GM21360 (cell line): ENCODE data around the gene CEPT1.
A peak's percentile ranks its signal among the peaks of the same experiment; 100 is the strongest.
"Not testable (repeated sequence)": the region's sequence is repeated elsewhere in the genome, so short reads cannot be mapped to it uniquely, and the experiment has no call there.

Experiments
- ATAC-seq: cut with Tn5 transposase; IDR thresholded peaks from one replicate; pipeline ENCODE4 v1.9.1; 2021; ENCODE audit warnings: mild to moderate bottlenecking, moderate library complexity; ENCODE audit not compliant: unreplicated experiment

The CEPT1 gene

DNA sequence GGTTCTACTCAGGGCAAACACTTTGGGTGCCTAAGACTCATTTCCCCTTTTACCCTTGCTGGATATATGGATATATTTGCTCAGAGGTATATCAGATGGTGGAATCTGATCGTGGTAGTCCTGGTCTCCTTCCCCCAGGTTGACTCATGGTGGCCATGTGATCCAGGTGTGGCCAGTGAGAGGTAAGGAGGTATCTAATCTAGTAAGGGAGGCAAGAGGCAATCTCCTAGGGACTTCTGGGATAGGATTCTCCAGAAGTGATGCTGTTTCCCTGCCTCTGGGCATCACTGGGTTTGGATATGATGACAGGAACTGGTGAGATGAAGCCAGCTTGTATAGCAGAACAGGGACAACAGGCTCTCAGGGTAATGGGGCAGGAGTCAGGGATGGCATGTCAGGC, 68.9 kb downstream of the CEPT1 start:
- no peak for ATAC-seq

DNA sequence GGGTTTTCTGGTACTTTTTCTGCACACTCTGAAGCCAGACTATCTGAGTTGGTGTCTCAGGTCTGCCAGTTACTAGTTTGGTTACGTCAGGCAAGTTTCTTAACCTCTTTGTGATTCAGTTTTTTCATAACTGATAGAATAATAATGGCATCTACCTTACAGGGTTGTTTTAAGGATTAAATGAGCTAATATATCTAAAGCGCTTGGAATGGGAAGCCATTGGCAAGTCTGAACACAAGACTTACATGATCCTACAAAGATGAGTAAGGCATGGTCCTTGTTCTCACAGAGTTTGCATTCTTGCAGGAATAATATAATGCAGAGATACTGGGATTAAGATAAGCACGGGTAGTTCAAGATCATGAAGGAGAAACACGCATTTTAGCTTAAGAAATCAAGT, 69.6 kb downstream of the CEPT1 start:
- no peak for ATAC-seq

DNA sequence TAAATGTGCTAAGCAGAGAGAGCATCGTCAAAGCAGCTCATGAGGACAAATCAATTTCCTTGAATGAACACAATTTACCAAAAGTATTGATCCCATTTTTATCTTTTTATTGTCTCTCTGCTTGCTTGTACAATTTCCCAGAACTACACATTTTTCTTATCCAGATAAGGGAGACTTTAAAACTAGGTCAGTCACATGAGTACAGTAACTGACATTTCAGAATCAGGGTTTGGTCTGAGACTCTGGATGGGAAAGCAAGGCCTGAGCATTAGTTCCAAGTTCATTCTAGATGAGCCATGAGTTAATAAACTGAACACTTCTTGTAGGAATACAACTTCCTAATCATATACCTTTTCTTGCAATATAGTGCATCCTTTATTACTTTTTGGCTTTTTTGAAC, 71.9 kb downstream of the CEPT1 start:
- ATAC-seq = no peak

DNA sequence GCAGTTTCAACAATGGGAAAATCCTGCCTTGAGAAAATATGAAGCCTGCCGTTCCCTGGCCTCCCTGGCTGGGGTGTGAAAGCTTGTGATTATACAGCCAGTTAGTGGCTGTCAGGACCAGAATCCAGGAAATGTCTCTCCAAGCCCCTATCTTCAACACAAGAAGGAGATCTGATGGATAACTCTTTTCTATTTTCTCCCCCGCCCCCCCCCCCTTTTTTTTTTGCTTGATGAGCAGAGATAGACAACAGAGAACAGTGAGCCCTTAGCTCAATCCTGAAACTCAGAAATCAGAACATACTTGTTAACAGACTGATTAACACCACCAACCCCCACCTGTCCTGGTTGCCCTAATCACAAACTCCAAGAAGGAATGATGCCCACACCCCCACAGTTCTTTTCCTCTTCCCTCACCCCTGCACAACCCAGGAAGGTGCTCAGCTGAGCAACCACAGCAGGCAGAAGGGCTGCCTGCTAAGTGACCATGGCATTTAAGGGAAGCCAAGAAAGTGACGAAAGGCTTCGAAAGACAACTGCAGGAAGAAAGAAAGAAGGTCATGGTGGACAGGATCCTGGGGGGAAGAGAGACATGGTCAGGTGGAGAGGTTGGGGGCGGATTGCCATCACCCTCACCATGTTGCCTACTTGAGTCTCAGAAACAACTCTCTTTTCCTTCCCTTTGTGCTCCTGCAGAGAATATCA, 72.8 kb downstream of the CEPT1 start:
- no peak for ATAC-seq

DNA sequence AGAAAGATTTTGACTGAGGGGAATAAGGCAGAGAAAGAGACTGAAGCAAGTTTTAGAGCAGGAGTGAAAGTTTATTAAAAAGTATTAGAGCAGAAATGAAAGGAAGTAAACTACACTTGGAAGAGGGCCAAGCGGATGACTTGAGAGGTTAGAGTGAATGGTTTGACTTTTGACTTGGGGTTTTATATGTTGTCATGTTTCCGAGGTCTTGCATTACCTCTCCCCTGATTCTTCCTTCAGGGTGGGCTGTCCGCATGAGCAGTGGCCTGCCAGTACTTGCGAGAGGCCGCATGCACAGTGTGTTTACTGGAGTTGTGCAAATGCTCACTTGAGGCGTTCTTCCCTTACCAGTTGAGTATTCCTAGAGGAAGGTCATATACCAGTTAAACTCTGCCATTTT, 73.4 kb downstream of the CEPT1 start:
- ATAC-seq = no peak

DNA sequence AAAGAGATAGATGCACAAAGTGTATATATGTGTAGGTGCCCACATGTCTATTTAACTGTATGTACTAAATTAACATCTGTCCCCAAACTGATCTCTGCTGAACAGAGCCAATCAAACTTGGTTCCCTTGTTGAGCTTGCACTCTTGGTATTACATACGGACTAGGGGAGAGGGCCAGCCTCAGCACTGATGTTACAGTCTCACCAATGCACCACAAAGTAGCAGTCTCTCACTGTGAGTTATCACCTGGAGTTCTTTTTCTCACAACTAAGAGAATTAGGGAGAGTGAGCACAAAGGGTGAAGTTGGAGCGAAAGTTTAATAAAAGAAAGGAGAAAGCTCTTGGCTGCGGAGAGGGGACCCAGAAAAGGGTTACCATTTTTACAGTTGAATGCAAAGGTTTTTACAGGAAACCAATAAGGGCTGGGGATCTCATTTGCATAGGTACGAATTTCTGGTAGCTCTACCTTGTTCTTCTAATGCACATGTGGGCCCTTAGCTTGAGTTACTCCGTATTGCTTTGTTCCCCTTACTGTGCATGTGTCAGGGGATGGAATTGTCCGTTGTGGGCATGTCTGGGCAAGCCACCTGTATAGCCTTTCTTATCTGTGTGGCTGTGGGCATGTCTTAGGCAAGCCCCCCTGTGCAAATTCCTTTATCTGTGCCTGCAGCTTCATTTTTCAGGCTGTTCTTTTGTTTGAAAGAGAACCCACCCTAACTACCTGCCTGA, 74.2 kb downstream of the CEPT1 start:
- ATAC-seq = no peak

DNA sequence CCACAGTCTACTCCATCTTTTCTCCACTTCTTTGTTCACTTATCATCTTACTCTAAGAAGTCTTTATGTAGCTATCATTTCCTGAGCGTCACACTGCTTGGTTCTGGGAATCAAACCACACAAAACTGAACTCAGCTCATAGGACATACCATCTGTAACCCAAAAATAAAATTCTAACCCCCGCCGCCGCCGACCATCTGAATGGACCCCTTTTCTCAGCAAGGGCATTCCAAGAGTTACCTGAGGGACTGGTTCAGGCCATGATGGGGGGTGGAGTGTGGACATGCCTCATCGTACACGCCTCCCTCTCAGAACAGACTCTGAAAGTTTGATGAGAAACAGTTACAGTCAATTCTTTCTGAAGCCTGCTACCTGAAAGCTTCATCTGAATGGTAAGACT, 74.9 kb downstream of the CEPT1 start:
- no peak for ATAC-seq

DNA sequence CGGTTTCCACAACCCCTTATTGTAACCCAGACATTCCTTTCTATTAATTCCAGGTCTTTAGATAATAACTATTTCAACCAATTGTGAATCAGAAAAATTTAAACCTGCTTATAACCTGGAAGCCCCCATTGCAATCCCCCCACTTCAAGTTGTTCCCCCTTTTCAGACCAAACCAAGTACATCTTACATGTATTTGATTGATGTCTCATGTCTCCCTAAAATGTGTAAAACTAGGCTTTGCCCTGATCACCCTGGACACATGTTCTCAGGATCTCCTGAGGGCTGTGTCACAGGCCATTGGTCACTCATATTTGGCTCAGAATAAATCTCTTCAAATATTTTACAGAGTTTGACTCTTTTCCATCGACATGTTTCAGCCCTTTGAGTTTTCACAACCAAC, 75.3 kb downstream of the CEPT1 start:
- ATAC-seq = not testable (repeated sequence)

DNA sequence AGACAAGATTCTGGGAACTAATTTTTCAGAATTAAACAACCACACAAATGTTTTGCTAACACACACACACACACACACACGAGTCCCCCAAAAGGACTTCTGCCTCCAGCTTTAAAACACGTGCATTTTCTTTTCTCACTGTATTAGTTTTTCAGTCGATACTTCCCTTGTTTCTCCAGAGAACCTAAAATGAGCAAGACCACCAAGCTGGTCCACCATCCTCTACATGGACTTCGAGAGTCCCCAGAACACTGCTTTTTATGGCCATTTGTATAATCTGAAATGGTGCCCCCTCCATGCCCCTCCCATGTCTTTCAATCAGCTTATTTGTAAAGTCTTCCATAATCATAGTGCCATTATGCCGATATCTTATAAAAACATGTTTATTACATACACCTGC, 76.7 kb downstream of the CEPT1 start:
- ATAC-seq = no peak

DNA sequence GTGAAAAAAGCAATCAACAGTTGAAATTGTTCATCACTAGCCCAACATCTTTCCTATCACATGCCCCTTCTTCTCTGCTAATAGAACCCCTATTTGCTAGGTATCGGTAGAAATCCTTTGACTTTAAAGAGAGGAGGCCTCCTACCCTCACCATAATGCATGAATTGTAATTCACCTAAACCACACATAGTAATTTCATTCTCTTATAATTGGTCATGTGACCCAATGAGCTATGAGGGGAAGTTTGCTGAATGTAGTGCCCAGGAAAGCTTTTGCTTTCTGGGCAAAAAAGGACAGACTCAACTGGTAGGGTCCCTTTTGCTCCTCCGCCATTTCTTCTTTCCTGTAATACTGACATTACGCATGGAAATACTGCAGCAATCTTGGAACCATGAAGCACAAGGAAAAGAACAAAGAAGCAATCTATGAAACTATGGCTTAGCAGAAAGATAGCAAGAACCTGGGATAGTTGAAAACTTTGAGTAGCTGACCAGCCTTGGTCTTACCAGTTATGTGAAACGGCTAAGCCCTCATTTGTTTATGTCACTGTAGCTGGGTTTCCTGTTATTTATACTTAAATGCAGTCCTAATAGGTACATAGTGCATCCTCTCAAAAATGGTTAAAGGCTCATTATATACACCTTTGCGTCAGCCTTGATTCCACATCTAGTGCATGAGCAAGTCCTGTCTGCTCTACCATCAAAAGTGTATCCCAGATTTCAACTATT, 77.3 kb downstream of the CEPT1 start:
- no peak for ATAC-seq

DNA sequence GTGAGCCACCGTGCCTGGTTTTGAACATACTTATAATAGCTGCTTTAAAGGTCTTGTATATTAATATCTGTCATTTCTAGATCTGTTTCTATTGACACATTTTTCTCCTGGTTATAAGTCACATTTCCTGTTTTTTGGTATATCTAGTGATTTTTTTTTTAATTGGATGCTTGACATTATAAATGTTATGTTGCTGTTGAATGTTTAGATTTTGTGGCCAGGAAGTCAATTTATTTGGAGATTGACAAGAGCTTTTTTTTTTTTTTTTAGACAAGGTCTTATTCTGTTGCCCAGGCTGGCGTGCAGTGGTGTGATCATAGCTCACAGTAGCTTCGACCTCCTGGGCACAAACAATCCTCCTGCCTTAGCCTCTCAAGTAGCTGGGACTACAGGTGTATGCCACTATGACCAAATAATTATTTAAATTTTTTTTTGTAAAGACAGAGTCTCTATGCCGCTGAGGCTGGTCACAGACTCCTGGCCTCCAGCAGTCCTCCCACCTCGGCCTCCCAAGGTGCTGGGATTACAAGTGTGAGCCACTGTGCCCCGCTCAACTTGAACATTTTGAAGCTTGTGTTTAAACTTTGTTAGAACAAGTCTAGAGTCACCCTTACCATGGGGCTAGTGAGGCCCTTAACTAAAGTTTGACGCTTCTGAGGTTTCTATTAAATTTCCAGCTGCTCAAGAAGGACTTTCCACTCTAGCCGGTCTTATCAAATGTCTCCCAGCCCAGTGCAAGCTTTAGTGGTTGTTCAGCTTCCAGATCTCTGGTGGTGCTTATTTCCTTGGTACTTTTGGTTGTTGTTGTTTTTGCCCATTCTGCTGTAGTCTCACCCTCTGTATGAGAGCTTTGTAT, 78.9 kb downstream of the CEPT1 start:
- ATAC-seq = no peak

DNA sequence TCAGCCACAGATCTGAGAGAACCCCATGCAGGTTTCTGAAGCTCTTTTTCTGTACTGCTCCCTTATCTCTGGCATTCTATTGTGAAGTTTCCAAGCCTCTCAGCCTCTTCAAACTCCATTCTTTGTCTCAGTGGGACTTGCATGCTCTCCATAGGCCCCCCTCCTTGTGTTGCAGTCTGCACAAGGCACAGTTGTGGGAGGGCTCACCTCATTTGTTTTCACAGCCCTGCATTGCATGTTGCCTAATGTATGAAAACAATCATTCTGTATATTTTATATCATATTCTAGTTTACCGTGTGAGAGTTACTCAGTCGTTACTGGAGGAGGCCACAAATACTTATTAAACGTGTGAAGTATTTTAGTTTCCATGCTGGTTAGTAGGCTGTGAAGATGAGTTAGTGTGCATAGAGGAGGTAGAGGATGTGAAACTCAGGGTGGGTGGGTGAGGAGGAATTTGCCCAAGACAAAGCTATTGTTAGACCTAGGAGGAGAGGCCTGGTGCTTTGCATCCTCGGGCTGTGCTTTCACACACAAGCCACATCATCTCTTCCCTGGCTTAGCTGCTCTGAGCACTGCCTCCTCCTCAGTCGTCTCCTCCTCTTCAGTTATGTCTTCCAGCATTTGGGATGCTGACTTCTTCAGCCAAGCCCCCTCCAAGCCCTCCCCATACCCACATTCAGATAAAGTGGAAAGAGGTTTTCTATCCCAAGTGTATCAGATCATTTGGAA, 79.7 kb downstream of the CEPT1 start:
- ATAC-seq = peak; percentile 31

DNA sequence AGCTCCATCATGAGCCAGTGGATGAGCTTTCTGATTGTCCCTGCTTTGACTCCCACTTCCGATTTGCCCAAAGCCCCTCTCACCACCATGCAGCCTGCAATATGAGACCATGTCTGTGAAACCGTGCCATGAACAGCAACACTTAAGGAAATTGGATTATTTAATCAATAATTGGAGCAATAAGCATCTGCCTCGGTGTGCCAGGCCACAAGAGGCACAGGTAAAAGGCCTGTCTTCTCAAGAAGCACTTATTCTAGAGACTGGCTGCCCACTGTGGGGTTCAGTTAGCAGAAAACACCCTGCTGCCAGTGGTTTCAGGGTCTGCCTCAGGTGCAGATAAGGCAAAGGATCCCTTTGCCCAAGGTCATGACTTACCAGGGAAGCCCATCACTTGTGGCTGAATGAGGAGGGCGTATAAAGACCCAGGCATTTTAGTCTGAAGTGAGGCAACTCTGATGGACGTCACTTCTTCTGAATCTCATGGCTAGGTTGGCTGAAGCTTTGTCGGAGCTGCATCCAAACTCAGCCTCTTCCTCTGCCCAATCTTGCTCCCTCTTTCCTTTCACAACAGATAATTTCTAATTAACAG, 80.4 kb downstream of the CEPT1 start:
- no peak for ATAC-seq

DNA sequence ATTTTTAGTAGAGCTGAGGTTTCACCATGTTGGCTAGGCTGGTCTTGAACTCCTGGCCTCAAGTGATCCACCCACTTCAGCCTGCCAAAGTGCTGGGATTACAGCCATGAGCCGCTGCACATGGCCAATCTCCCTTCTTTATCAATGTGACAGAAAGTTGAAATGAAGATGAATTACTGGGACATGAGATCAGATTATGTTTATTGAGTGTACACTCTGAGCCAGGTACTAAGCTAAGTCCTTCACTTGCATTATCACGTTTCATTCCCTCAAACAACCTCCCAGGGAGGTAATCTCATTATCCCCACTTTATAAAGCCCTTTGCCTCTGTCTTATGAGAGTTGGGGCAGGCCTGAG, 81.2 kb downstream of the CEPT1 start:
- ATAC-seq = no peak

DNA sequence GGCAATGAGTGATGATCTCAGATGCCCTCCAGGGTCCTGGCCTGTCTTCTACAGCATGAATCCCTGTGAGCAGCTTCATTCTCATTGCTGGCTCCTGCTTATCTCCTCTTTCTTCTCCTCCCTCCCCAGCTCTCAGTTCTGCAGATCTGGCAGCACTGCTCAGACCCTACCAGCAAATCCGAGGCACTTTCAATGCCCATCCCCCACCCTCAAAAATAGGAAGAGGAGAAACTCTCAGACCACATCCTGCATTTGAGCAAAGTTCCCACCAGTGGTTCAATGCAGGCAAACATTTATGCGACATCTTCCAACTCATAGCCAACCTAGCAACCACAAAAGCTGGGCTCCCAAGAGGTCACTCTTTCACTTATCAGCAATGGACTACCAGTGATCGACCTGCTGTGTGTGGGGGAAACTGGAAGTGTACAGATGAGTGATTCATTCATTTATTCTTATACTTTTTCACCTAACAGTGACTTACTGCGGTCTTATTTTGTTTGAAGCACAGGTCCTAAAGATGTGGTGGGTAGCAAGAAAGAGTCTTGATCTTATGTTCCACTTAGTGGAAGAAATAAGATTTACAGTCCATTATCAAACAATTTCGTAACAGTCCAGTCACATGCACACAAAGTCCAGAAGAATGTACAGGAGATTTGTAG, 81.7 kb downstream of the CEPT1 start:
- peak; percentile 39 for ATAC-seq

DNA sequence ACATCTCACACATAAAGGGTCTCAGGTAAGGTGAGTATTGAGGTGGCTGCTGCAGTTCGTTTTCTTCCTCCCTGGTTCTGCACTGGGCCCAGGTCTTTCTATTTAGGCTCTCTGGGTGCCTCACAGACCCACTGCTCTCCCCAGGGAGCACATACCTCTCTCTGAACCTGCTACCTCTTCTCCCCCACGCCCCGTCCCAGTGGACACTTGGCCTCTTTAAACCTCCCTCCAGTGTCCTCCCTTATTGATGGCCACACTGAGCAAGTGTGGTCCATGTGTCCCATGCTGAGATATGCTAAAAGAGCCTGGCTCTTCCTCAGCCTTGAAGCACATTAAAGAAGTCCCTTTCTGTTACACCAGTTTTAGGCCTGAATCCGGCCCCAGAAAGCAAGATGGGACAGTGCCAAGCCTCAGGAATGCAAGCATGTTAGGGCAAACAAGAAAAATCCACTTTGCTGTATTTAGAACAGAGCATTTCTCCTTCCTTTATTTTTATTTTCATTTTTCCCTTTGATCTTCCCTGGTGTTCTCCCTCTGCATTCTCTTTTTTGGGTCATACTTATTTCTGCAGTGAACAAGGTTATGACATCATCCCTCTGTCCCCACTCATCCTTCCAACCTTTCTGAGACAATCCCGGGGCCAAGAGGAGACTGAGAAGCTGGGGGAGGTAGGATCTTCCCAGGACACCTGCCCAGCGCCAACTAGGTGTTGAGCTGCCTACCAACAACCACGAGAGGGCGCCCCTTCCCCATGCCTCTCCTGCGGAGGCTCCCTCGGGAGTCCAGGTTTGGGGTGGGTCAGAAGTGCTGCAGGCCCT, 82.5 kb downstream of the CEPT1 start:
- peak; percentile 36 for ATAC-seq

DNA sequence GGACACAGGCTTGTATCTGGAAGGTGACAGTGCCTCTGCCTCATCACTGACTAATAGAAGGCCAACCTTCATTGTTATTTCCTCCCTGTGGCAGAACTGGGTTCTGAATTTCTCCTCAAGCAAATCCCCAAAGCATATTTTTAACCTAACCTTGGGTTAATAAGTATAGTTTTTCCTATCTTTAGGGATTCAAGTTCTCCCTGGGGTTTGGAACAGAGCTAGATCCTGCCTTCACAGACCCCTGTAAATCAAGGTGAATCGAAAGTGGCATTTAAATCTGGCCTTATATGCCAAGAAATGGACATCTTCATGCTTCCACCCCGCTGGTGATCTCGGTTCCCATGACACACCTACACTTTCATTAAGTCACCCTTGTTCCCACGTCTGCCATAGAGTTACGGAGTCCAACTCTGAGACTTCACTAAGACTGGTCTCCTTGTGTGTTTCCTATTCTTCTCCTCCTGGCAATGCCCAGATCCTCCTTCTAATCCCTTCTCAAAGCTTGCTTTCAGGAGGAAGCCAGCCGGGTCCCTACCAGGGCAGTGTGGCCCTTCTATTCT, 83.2 kb downstream of the CEPT1 start:
- ATAC-seq = no peak

DNA sequence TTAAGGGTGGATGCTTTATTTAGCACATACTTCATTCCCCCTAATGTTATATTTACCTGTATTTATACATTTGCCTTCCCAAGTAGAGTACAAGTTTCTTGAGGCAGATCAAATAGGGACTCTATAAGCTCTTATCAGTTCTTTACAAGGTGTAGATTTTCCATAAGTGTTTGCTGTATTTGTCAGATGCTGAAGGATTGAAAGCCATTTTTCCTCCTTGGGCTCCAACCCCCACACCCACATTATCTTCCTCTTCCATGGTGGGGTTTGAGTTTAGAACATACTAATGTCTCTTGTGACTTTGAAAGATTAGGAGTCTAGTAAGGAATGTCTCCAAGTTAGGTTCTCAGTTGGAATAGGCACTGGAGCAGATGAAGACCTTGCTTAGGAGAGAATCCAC, 85.1 kb downstream of the CEPT1 start:
- ATAC-seq = no peak
